GM18858 (cell line): ENCODE data around the gene FKRP.

ENCODE experiments used
- ATAC-seq: cut with Tn5 transposase; IDR thresholded peaks from one replicate; pipeline ENCODE4 v1.9.1; 2021; ENCODE audit not compliant: unreplicated experiment

Gene FKRP

DNA sequence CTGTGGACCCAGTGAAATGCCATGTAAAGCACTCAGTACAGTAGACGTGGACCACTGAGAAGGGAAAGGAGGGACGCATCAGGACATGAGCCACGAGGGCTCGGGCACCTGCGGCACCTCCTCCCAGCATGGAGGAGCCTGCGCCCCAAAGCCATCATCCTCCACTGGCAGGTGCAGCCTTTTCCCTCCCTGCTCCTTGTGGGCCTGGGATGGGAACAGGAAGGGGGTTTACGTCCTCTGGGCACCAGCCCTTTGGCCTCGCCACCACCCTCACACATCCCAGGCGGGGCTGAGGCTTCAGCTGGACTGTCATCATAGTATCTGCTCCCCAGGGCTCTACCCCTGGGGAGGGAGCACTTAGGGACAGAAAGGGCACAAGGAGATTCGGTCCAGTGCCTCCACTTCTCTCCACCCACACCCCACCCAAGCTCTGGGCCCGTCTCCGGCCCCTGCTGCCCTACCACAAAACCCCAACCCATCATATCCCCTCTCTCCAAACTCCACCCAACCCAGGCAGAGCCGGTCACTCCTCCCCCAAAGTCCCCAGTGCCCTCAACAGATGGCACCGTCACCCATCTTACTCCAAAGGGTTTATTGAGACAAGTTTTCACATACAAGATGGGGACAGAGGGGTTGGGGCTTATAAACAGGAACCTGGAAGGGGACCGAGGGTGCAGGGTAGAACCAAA lies 26.8 kb upstream of the FKRP start:
- ATAC-seq, result no peak

DNA sequence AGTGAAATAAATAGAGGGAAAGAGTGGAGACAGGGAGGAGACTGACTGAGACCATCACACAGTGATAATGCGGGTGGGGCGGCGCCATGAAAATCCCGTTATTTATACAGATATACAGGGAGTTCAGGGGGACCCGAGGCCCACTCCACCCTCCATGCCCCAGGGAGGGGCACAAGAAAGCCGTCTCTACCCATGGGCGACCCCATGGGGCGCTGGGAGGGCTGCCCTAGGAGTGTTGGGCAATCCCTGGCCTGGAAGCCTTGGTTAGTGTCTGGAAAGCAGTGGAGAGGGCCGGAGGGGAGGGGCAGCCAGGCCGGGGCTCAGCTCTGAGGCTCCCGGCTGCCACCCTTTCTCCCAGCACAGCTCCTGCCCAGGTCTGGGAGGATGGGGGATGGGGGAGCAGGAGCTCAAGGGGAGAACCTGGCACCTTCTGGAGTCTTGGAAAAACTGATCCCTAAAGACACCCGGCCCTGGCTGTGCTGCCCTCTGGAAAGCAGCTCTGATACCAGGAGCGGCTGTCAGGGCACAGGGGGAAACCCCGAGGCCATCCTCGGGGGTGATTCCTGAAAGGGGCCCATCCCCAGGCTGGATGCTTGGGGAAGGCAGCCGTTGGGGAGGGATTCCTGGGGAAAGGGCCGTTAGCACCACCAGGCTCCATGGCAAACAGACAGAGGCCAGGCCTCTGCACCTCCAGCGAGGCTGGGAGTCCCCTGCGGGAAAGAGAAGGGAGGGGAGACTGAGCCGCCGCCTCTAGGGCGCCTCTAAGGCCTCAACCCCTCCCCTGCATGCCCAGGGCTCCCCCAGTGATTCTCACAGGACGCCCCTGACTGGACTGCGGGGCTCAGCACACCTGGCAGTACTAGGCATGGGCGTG lies 26.0 kb upstream of the FKRP start:
- no peak for ATAC-seq

DNA sequence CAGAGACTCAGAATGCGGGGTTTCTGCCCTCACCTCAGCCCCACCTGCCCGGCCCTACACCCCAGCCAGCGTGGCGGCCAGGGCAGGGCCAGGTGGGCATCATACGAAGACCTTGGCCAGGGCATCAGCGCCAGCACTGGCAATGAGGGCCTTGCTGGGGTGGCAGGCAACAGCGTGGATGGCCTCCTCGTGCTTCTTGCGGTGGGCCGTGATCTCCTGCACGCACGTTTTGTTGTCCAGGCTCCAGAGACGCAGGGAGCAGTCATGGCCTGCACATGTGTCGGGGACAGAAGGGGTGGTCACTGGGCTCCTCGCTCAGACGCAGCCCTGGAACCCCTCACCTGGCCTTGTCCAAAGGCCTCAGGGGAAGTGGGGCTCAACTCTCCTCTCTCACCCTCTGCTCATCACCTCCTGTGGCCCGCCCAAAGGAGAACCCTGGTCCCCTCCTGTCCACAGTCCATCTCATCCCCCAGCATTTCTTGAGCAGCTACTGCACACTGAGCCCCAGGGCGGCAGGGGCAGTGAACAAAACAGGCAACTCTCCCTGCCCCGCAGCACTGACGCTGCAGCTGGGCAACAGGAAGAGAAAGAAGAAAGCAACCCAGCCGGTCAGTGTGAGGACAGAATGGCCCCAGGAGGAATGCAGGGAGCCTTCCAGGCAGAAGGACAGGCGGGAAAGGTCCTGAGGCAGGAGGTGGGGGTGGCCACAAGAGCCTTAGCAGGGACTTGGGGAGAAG lies 25.2 kb upstream of the FKRP start:
- no peak for ATAC-seq

DNA sequence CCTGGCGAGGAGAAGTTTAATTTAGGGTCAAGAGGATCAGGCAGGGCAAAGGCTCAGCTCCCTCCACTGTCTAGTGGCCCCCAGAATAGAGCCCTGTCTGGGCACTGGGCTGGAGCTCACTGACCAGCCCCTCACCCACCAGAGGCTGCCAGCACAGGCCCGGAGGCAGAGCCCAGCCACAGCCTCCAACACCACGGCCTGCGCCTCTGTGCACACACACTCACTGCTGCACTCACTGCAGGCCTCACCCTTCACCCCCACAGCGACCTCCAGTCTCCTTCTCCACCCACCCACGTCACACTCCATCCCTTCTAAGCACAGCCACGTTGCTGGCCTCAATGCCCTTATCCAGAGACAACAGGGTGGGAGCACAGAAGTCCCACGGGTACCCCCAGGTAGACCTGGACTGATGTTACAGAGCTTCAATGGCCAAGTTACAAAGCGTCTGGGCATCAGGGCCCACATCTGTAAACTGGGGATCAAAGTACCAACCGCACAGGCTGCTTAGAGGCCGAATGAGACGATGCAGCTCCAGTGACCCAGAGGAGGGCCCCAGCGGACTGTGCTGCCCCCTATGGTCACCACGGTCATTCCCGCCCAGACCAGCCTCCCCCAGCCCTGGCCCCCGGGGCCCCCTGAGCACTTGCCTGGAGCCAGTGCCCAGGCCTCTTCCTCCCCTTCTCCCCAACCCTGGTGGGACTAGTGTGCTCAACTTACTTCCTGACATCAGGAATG lies 24.4 kb upstream of the FKRP start:
- no peak for ATAC-seq

DNA sequence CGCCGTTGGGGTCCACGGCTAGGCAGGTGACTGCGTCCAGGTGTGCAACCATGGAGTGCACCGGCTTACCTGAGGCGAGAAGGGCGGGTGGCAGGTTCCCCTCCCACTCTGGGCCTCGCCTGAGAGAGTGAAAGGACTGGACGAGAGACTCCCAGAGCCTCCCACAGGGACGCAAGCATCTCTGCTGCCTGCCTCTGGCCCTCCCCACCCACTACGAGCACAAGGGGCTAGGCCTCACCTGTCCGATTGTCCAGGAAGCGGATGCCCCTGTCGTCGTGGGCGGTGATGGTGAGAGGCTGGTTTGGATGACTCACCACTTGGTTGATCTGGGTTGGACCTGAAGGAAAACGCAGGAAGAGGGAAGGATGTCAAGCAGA lies 23.9 kb upstream of the FKRP start:
- ATAC-seq, result no peak

DNA sequence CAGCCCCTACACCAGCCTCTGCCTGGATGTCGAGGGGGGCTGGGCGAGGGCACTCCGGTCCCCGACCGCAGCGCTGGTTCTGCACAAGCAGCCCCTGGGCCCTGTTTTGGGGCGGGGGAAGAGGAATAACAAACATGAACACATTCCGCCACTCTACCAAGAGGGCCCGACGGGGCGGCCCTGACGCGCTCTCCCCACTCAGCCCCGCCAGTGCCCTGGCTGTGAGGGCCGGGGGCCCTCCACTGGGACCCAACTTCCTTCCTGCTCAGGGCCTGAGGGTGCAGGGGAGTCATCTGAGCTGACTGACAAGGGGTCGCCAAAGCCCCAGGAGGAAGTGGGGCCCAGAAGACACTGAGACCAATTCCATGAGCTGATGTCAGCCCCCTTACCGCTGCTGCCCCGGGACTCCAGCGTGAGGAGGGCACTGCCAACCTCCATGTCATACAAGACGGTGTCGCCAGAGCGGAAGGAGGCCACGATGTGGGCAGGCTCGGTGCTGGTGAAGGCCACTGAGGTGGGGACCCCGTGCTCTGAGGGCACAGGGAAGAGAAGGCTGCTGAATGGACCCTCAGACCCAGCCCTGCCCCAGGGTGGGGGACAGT lies 23.3 kb upstream of the FKRP start:
- ATAC-seq, result no peak

DNA sequence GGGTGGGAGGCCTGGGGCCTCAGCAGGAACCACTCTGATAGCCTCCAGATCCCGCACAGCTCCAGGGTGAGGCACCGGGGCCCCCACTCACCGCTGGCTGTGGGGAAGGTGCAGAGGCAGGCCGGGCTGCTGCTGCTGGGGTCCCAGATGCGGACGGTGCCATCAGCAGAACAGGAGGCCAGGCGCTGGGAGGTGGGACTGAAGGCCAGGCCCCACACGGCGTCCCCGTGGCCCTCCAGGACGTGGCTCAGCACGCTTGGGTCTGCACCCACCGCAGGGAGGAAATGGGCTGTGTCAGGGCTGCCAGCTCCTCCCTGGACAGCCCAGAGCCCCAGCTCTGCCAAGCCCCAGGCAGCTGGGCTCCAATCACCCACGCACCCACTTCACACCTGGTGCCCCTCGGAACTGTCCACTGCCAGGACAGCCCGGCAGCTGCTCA lies 22.8 kb upstream of the FKRP start:
- no peak for ATAC-seq

DNA sequence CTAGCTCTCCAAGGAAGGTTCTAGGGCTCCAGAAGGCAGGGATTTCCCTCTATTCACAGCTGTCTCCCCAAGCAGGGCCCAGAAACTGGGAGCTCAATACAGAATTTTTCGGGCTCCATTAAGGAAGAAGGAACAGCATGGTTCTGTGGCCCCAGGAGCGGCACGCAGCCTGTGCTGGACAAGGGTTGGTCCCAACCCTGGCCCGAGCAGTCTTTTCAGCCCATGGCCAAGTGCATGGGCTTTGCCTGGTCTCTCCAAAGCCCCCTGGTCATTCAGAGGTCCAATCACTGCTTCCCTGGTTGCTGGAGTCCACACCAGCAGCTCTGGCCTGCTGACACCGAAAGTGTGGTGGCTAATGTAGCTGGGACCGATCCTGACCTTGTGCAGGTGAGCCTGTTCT lies 22.4 kb upstream of the FKRP start:
- no peak for ATAC-seq

DNA sequence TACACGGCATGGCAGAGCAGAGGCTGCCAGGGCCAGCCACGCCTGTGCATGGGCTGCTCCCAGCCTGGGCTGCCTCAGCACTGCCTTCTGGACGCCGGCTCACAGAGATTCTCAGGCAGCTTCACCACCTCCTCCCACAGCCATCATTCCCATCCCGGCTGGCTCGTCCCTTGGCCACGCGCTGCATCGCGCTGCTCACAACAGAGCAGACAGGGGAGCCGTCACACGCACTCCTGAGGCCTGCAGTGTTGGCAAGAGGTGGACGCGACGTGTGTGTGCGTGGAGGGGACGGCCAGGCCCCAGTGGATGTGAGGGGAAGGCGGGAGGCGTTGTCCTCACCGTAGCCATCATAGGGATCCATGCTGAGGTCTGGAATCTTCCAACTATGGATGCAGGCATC lies 21.4 kb upstream of the FKRP start:
- ATAC-seq, result no peak

DNA sequence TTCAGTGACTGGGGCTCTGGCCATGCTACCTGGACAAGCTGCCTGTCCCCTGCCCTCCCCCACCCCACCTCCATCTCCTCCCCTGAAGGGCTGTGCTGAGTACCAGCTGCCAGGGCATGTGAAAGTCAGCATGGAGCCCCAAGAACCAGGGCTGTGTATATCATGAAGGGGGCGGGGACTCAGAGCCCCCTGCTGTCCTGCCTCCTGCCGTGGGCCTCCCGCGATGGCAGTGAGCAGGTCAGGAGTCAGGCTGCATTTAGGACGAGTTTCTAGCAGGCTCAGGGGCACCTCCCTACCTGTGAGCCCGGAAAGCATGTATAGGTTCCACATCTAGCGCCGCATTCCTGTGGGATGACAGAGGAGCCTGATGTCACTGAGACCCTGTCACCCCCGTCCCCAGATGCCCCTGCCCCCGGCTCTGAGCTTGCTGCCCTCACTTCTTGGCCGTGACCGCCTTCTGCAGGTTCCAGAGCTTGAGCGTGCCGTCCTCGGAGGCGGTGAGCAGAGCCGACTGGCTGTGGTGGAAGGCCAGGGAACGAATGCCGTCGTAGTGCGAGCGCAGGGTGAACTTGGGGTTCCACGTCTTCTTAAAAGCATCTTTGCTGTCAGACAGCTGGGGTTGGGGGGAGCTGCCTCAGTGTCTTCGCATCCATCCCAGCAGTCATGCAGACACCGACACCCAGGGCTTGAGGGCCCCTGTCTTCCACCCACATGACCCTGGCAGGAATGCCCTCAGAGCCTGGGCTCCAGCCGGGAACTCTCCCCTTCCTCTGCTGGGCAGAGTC lies 20.6 kb upstream of the FKRP start:
- ATAC-seq, result no peak

DNA sequence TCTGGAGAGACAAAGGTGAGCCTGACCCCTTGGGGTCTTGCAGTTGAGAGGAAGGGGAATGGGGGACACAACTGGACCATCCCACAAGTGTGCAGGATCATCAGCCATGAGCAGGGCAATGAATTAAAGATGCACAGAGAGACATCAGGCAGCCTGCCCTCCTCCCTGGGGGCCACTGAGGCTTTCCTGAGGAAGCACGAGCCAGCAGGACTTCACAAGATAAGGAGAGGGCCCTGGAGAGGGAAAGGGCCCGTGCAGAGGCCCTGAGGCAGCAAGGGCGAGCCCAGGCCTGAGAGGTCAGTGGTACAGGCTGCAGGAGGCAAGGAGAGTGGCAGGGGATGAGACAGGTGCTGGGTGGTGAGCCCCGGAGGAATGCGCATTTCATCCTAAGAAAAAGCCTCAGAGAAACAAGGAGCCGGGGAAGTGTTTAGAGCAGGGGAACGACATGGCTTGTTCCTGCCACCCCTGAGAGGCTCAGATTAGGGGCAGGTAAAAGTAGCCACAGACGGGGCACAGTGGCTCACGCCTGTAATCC lies 19.9 kb upstream of the FKRP start:
- no peak for ATAC-seq

DNA sequence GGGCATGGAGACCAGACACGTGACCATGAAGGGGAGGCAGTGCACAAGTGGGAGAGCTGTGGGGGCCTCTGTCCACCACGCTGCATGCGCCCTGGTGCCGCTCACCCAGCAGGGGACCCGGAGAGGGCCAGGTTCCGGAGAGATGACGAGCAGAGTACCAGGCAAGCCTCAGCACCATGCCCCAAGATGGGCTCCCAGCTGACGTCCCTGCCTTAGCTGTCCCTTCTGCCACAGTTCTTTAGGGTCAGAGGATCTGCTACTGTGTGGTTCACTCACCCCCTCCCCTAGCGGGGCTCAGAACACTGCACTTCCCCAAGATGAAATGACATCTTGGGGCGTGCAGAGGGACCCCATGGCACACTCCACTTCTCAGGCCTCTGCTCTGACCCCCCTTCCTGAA lies 19.3 kb upstream of the FKRP start:
- no peak for ATAC-seq

DNA sequence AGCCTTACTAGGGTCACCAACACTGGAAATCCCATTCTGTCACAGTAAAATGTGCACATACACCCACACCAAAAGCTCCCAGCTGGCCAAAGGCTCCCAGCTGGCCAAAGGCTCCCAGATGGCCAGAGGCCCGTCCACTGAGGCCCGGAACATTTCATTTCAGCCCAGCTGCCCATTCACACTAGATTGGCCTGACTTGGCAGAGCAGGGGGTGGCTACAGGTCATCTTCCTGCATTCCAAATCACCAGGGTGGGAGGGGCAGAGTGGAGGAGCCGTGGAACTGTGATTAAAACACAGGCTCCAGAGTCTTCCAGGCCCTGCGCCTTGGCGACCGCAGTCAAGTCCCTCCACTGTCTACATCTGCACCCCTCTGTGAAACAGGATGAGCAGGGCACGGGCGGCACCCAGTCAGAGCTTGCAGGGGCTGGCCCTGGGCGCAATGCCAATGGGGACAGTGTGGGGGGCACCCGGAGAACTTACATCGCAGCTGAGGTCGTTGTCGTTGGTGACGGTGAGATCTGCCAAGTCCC lies 18.8 kb upstream of the FKRP start:
- no peak for ATAC-seq

DNA sequence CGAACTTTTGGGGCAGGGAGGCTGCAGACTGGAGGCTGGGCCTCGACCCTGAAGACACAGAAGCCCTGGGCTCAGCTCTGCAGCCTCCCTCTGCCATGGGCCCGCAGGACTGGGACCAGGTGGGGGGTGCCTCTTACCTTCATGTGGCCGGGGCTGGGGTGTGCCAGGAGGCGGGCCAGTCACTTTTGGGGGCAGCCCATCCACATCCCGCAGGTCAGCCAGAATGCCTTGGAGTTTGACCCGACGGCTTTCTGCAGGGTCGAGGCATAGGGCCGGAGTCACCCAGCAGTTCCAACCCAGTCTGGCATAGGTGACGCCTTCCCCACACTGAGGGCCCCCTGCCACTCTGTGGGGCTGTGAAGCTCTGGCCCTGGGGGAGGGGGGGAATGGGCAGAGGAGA lies 18.1 kb upstream of the FKRP start:
- no peak for ATAC-seq

DNA sequence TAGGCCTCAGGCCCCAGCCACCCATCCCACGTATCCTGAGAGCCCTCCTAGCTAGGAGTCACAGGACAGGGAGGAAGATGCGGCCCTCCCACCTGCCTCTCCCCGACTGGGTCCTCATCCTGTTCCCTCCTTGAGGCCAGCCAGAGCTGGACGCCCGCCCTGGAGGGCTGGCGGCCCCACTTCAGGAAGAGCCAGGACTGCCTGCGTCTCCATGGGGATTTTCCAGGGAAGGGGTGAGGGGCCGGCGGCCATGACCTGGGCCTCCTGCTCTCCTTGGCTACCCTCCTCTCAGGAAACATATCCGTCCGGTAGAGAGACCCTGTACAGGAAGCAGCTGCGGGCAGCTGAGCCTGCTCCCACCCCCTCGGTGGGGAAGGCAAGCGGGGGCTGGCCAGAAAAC lies 17.6 kb upstream of the FKRP start:
- no peak for ATAC-seq

DNA sequence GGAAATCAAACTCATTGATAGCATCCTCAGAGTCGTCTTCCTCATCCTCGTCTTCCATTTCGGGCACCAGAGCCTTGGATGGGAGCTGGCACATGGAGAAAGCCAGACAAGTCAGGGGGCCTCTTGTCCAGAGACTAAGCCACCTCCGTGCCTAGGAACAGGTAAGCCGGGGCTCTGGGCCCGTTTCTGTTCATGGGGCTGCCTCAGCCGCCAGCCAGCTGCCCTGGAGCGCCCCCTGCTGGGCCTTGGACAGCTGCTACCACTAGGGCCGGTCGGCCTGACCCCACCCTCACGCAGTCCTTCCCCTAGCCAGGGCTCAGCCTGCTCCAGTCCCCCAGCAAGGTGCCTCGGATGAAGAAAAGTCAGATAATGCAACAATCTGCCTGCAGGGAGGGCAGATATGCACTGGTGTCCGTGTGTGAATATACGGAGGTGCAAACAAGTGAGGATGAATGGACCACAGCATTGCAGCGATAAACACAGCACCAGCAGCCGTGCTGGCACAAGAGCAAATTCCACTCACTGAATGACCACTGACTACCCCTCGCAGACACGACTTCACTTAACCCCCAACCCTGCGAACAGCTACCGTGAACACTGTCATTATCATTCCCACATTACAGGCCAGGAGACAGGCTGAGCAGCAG lies 17.0 kb upstream of the FKRP start:
- ATAC-seq, result no peak

DNA sequence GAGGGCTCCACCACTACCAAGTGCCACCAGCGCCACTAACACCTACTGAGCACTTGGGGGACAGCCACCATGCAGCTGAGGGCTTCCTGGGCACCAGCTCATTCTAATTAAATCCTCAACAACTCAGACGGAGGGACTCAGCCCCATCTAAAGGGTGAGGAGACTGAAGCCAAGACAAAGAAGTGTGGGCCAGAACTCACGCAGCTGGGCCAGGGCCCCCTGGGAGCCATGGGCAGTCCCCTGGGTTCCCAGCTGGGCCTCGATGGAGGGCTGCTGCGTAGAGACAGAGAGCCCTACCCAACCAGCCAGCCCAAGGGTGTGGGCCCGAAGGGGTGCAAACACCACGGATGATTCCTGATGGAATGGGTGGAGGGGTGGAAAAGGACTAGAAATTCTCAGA lies 16.2 kb upstream of the FKRP start:
- ATAC-seq, result no peak

DNA sequence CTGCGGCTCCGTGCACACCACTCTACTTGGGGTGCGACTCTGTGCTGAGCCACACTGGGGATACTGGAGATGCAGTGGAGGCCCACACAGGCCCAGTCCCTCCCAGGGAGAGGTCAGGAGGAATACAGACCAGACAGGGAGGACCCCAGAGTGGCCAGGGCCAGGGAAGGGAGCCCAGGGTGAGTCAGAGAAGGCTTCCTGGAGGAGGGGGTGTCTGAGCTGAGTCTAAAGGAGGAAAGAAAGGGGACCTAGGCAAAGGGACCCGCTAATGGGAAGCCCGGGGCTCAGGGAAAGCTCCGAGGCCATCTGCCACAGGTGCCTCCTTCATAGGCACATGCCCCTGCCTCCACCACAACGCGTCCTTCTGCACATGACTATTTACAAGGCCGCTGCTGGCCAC lies 15.7 kb upstream of the FKRP start:
- ATAC-seq, result no peak

DNA sequence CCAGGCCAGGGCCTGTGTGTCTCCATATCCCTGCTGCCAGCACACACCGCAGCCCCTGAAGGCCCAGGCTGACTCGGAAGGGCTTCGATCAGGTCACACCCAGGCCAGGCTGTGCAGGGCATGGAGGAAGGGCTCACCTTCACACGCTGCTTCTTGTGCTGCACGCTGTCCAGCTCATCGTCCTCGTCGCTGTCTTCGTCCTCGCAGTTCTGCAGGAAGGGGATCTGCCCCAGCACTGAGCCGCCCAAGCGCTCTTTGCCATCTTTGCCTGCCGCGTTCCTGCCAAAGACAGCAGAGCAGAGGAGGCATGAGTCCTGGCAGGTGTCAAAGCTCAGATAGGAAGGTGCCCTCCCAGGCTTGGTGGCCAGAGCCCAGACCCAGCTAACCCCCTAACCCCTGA lies 15.3 kb upstream of the FKRP start:
- no peak for ATAC-seq
